LNCAP (cell line): ENCODE results near the gene MAPK8IP2.

Experiments used
- TF ChIP-seq, protein P1 (sequence below): fragments of 450-650 bp; IDR thresholded peaks from 2 replicates; pipeline ENCODE4 v1.5.1; 2017; ENCODE audit warnings: mild to moderate bottlenecking

MAPK8IP2 gene

DNA sequence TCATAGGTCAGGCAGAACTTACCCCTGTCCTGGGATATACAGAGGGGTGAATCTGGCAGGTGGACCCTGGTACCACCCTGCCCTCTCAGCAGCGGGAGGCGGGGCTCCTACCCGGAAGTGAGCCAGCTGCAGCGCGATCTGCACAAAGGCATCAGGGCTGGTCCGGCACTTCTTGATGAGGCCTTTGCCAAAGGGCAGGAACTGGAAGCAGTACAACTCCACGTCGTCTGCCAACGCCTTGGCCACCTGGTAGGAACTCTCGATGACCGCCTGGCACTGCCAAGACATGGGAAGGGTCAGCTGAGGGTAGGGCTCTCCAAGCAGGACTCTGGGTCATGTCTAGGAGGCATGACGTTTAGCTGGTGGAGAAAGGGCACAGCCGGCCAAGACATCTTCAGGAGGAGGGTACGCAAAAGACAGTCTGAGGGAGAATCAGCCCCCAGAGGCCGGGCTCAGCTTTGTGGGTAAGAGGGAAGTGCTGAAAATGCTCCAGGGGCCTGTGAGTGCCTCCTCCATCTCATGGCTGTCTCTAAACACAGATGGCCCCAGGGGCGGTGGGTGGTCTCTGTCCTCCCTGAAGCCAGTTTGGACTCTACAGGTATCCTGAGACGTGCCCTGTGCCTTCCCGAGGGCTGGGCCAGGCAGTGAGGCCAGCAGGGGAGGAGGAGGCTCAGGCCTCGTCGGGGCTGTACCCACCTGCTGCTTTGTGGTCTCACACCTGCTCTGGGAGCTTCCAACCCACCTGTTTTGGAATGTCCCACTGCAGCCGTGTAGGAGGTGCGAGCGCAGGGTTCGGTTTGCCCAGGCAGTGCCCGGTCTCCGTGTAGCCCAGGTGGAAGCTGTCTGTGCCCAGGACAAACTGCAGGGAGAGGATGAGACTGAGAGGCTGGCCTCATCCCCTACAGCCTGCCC lies 29.1 kb upstream of the MAPK8IP2 start:
- TF ChIP-seq, protein P1, sequence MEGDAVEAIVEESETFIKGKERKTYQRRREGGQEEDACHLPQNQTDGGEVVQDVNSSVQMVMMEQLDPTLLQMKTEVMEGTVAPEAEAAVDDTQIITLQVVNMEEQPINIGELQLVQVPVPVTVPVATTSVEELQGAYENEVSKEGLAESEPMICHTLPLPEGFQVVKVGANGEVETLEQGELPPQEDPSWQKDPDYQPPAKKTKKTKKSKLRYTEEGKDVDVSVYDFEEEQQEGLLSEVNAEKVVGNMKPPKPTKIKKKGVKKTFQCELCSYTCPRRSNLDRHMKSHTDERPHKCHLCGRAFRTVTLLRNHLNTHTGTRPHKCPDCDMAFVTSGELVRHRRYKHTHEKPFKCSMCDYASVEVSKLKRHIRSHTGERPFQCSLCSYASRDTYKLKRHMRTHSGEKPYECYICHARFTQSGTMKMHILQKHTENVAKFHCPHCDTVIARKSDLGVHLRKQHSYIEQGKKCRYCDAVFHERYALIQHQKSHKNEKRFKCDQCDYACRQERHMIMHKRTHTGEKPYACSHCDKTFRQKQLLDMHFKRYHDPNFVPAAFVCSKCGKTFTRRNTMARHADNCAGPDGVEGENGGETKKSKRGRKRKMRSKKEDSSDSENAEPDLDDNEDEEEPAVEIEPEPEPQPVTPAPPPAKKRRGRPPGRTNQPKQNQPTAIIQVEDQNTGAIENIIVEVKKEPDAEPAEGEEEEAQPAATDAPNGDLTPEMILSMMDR: no peak

DNA sequence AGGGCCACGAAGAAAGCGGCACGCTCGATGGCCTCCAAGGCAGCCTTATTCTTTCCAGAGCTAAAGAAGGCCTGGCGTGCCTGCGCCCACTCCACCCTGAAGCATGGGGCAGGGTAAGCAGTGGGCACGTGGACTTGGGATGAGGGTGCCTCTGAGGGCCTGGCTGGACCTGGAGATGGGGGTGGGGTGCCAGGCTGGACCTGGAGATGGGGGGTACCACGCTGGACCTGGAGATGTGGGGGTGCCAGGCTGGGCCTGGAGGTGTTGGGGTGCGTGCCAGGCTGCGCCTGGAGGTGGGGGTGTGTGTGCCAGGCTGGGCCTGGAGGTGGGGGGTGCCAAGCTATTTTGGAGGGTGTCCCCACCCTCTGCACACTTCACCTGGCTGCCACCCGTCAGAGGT lies 27.6 kb upstream of the MAPK8IP2 start:
- TF ChIP-seq, protein P1: no peak

GRCh38 chr22:50573491-50574382 lies 26.9 kb upstream of the MAPK8IP2 start:
- TF ChIP-seq, protein P1: no peak

- TF ChIP-seq, protein P1: no peak
Observed at GRCh38 chr22:50574383-50574755, 26.2 kb upstream of the MAPK8IP2 start.

DNA sequence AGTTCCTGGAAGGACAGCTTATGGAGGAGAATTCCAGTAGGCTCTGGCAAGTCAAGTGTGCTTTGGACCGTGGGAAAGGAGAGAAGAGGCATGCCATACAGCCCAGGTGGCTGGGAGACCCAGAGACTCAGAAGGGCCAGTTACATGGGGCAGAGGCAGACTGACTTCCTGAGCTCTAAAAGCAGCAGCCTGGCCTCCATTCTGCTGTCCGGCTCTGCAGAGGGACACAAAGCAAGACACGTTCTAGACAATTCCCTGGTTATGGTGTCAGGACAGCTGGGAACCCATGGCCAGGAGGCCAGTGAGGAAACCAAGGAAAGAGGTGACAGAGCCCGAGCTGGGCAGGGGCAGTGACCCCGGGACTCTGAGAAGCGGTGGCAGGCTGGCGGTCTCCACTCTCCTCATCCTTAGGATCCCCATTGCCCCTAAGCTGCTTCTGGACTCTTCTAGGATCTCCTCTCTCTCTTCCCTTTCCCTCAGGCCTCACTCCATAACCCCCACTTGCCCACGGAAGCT lies 25.1 kb upstream of the MAPK8IP2 start:
- TF ChIP-seq, protein P1: no peak

GRCh38 chr22:50576070-50576469 lies 24.5 kb upstream of the MAPK8IP2 start:
- TF ChIP-seq, protein P1: no peak
